Measurements from ENCODE around the gene PERM1. TPM values are rescaled to one million over a fixed set of nuclear protein-coding genes. Genes with fewer than 3 reads are reported as not detected.
"Not testable (repeated sequence)": the region's sequence is repeated elsewhere in the genome, so short reads cannot be mapped to it uniquely, and the experiment has no call there.

The PERM1 gene
- total and polyA plus RNA-seq, 2 donors (not counting 1 experiment from before 2014, with no cell fraction given) = 0.03 to 0.17 TPM

DNA sequence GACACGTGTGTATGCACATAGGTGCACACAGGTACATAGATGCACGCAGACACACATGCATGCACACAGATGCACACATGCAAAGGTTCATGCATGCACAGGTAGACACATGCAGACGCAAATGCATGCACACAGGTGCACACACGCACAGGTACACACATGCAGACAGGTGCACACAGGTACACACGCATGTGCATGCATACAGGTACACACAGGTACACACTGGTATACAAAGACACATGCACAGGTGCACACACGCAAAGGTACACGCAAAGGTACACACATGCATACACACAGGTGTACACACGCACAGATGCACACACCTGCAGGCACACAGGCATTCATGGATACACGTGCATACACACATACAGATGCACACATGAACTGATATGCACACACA lies 31.6 kb downstream of the PERM1 start:
- no peaks in the 10 kb centered on the region for H3K9me3 ChIP-seq (ENCODE audit: control insufficient read depth, insufficient read depth, low read depth, low read length)
- H3K4me2 ChIP-seq (ENCODE audit: extremely low read depth, insufficient read depth, low read length) = no peak overlapping the region
- no peak overlapping the region for H2AFZ ChIP-seq (ENCODE audit: low read length)
- H3K36me3 ChIP-seq (ENCODE audit: control insufficient read depth, insufficient read depth, low read length) = peaks cover 49% of the 10 kb centered on the region
- H4K20me1 ChIP-seq (ENCODE audit: control insufficient read depth, extremely low read depth, insufficient read depth, low read length) = no peaks in the 10 kb centered on the region
- H3K27me3 ChIP-seq (ENCODE audit: control insufficient read depth, insufficient read depth, low read length) = no peaks in the 10 kb centered on the region
- no peak for DNase-seq (ENCODE audit: low read depth in 2 of 2)
- H3K79me2 ChIP-seq (ENCODE audit: control insufficient read depth, insufficient read depth, low read length) = no peaks in the 10 kb centered on the region
- H3K27ac ChIP-seq (ENCODE audit: insufficient read depth, low read length) = no peak overlapping the region
- H3K4me3 ChIP-seq (replicated peaks in 1 of 4; ENCODE audit: control extremely low read depth in 1 of 4, insufficient read depth in 1 of 4, low read depth in 3 of 4, low read length in 4 of 4) = no peak overlapping the region
- no peak overlapping the region for H3K9ac ChIP-seq (ENCODE audit: insufficient read depth, low read length)
- TF ChIP-seq EZH2 (IDR thresholded peaks at IDR 0.05; ENCODE audit: low read length, missing control alignments) = no peak
- TF ChIP-seq, protein P1, sequence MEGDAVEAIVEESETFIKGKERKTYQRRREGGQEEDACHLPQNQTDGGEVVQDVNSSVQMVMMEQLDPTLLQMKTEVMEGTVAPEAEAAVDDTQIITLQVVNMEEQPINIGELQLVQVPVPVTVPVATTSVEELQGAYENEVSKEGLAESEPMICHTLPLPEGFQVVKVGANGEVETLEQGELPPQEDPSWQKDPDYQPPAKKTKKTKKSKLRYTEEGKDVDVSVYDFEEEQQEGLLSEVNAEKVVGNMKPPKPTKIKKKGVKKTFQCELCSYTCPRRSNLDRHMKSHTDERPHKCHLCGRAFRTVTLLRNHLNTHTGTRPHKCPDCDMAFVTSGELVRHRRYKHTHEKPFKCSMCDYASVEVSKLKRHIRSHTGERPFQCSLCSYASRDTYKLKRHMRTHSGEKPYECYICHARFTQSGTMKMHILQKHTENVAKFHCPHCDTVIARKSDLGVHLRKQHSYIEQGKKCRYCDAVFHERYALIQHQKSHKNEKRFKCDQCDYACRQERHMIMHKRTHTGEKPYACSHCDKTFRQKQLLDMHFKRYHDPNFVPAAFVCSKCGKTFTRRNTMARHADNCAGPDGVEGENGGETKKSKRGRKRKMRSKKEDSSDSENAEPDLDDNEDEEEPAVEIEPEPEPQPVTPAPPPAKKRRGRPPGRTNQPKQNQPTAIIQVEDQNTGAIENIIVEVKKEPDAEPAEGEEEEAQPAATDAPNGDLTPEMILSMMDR (conservative IDR thresholded peaks at IDR 0.05 in 1 of 2, IDR thresholded peaks at IDR 0.05 in 1 of 2; ENCODE audit: low read depth in 1 of 2, low read length in 2 of 2) = no peak
- no peaks in the 10 kb centered on the region for H3K4me1 ChIP-seq (ENCODE audit: control insufficient read depth, extremely low read depth, insufficient read depth, low read length)

- TF ChIP-seq, protein P1 (conservative IDR thresholded peaks at IDR 0.05 in 1 of 2, IDR thresholded peaks at IDR 0.05 in 1 of 2; ENCODE audit: low read depth in 1 of 2, low read length in 2 of 2) = no peak
- no peak for TF ChIP-seq EZH2 (IDR thresholded peaks at IDR 0.05; ENCODE audit: low read length, missing control alignments)
- Histone ChIP-seq H3K4me2 (ENCODE audit: extremely low read depth, insufficient read depth, low read length) (no peak overlapping the region), H3K4me1 (ENCODE audit: control insufficient read depth, extremely low read depth, insufficient read depth, low read length) (peaks cover 12% of the 10 kb centered on the region), H3K27me3 (ENCODE audit: control insufficient read depth, insufficient read depth, low read length) (no peaks in the 10 kb centered on the region), H3K9me3 (ENCODE audit: control insufficient read depth, insufficient read depth, low read depth, low read length) (no peaks in the 10 kb centered on the region), H3K27ac (ENCODE audit: insufficient read depth, low read length) (no peak overlapping the region), H2AFZ (ENCODE audit: low read length) (no peak overlapping the region), H3K36me3 (ENCODE audit: control insufficient read depth, insufficient read depth, low read length) (peaks cover 42% of the 10 kb centered on the region), H3K4me3 (replicated peaks in 1 of 4; ENCODE audit: control extremely low read depth in 1 of 4, insufficient read depth in 1 of 4, low read depth in 3 of 4, low read length in 4 of 4) (no peak overlapping the region), H3K79me2 (ENCODE audit: control insufficient read depth, insufficient read depth, low read length) (no peaks in the 10 kb centered on the region), H4K20me1 (ENCODE audit: control insufficient read depth, extremely low read depth, insufficient read depth, low read length) (no peaks in the 10 kb centered on the region), H3K9ac (ENCODE audit: insufficient read depth, low read length) (no peak overlapping the region)
- DNase-seq (ENCODE audit: low read depth in 2 of 2) = no peak
Measured at GRCh38 chr1:947958-948357, 33.9 kb downstream of the PERM1 start.

DNA sequence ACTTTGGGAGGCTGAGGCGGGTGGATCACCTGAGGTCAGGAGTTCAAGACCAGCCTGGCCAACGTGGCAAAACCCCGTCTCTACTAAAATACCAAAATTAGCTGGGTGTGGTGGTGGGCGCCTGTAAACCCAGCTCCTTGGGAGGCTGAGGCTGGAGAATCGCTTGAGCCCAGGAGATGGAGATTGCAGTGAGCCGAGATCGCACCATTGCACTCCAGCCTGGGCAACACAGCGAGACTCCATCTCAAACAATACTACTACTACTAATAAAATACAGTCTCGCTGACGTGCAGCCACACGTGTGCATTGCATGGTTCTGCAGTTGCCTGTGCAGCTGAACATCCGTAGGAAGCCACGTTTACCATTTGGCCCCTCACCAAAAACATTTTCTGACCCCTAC lies 35.1 kb downstream of the PERM1 start:
- H4K20me1 ChIP-seq (ENCODE audit: control insufficient read depth, extremely low read depth, insufficient read depth, low read length); H2AFZ ChIP-seq (ENCODE audit: low read length); H3K9me3 ChIP-seq (ENCODE audit: control insufficient read depth, insufficient read depth, low read depth, low read length); H3K79me2 ChIP-seq (ENCODE audit: control insufficient read depth, insufficient read depth, low read length); H3K9ac ChIP-seq (ENCODE audit: insufficient read depth, low read length); H3K27ac ChIP-seq (ENCODE audit: insufficient read depth, low read length); H3K4me2 ChIP-seq (ENCODE audit: extremely low read depth, insufficient read depth, low read length); H3K27me3 ChIP-seq (ENCODE audit: control insufficient read depth, insufficient read depth, low read length); DNase-seq (ENCODE audit: low read depth in 2 of 2); H3K4me3 ChIP-seq (replicated peaks in 1 of 4; ENCODE audit: control extremely low read depth in 1 of 4, insufficient read depth in 1 of 4, low read depth in 3 of 4, low read length in 4 of 4): not testable (repeated sequence)
- H3K4me1 ChIP-seq (ENCODE audit: control insufficient read depth, extremely low read depth, insufficient read depth, low read length) = peaks cover 16% of the 10 kb centered on the region
- peaks cover 33% of the 10 kb centered on the region for H3K36me3 ChIP-seq (ENCODE audit: control insufficient read depth, insufficient read depth, low read length)
